Epidermal melanocyte (primary cell): ENCODE measurements around the gene NECTIN1.

Experiments
- DNase-seq: peaks from one replicate; pipeline ENCODE4 v3.0.0; 2011; ENCODE audit warnings: low spot score; ENCODE audit not compliant: insufficient read length

NECTIN1 gene

GRCh38 chr11:119734788-119735187 lies 5.8 kb upstream of the NECTIN1 start:
- DNase-seq: no peak

- DNase-seq: no peak
Observed at GRCh38 chr11:119730789-119731386, 1.9 kb upstream of the NECTIN1 start.

GRCh38 chr11:119729951-119730613 lies 1.1 kb upstream of the NECTIN1 start:
- DNase-seq: peak; percentile 94

GRCh38 chr11:119729581-119729927 lies 554 bp upstream of the NECTIN1 start:
- DNase-seq: no peak

GRCh38 chr11:119728211-119728626 lies 781 bp downstream of the NECTIN1 start:
- no peak for DNase-seq

GRCh38 chr11:119727523-119728151 lies 1.4 kb downstream of the NECTIN1 start:
- DNase-seq: no peak

- DNase-seq: no peak
Observed at GRCh38 chr11:119726585-119727522, 2.1 kb downstream of the NECTIN1 start.

GRCh38 chr11:119726150-119726553 lies 2.8 kb downstream of the NECTIN1 start:
- no peak for DNase-seq

- no peak for DNase-seq
Observed at GRCh38 chr11:119724956-119725355, 4.0 kb downstream of the NECTIN1 start.

- no peak for DNase-seq
Observed at GRCh38 chr11:119723952-119724325, 5.1 kb downstream of the NECTIN1 start.

GRCh38 chr11:119723243-119723951 lies 5.6 kb downstream of the NECTIN1 start:
- DNase-seq: no peak

- no peak for DNase-seq
Observed at GRCh38 chr11:119722281-119722794, 6.7 kb downstream of the NECTIN1 start.

- DNase-seq: no peak
Observed at GRCh38 chr11:119721129-119722120, 7.6 kb downstream of the NECTIN1 start.

- no peak for DNase-seq
Observed at GRCh38 chr11:119720311-119720913, 8.6 kb downstream of the NECTIN1 start.

- no peak for DNase-seq
Observed at GRCh38 chr11:119717839-119718534, 11.0 kb downstream of the NECTIN1 start.

GRCh38 chr11:119716582-119717498 lies 12.2 kb downstream of the NECTIN1 start:
- no peak for DNase-seq

GRCh38 chr11:119714590-119714989 lies 14.4 kb downstream of the NECTIN1 start:
- no peak for DNase-seq

GRCh38 chr11:119714189-119714588 lies 14.8 kb downstream of the NECTIN1 start:
- no peak for DNase-seq
